LNCAP (cell line): Measurements from ENCODE around the gene HIPK1.

Experiments used
- CTCF ChIP-seq: fragments of 450-650 bp; IDR thresholded peaks from 2 replicates; pipeline ENCODE4 v1.5.1; 2017; ENCODE audit warnings: mild to moderate bottlenecking

Gene HIPK1

DNA sequence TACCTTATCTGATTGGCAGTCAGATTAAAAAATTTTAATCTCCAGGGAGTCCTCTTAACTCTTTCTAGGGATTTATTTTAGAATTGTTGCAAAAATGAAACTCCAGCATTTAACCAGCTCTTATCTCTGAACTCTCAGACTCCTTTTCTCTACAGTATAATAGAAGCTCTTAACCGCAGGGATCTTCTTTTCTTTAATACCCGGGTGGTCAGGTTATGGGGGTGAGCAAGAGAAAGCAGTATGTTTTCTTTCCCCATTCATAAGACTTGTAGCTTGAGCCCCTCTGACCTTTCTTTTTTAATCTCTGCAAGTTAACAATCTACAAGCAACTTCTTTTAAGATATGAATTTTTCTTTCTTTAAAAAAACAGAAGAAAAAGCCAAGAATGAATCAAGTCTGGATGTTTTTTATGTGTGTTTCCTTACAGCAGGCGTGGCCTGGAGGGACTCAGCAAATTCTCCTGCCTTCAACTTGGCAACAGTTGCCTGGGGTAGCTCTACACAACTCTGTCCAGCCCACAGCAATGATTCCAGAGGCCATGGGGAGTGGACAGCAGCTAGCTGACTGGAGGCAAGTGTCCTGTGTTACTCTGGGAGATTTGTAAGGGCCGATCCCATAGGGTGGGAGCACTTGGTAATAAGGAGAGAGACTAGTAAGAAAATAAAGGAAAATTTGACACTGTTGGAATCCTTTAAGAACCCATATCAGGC, 36.7 kb downstream of the HIPK1 start:
- no peak for TF ChIP-seq CTCF

DNA sequence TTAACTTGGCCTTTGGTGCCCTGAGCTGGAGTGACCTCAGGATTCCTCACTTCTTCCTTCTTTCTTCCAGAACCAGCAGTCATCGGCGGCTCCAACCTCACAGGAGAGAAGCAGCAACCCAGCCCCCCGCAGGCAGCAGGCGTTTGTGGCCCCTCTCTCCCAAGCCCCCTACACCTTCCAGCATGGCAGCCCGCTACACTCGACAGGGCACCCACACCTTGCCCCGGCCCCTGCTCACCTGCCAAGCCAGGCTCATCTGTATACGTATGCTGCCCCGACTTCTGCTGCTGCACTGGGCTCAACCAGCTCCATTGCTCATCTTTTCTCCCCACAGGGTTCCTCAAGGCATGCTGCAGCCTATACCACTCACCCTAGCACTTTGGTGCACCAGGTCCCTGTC, 43.8 kb downstream of the HIPK1 start:
- no peak for TF ChIP-seq CTCF

DNA sequence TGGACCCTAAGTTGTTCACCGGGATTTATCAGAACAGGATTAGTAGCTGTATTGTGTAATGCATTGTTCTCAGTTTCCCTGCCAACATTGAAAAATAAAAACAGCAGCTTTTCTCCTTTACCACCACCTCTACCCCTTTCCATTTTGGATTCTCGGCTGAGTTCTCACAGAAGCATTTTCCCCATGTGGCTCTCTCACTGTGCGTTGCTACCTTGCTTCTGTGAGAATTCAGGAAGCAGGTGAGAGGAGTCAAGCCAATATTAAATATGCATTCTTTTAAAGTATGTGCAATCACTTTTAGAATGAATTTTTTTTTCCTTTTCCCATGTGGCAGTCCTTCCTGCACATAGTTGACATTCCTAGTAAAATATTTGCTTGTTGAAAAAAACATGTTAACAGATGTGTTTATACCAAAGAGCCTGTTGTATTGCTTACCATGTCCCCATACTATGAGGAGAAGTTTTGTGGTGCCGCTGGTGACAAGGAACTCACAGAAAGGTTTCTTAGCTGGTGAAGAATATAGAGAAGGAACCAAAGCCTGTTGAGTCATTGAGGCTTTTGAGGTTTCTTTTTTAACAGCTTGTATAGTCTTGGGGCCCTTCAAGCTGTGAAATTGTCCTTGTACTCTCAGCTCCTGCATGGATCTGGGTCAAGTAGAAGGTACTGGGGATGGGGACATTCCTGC, 46.2 kb downstream of the HIPK1 start:
- no peak for TF ChIP-seq CTCF

DNA sequence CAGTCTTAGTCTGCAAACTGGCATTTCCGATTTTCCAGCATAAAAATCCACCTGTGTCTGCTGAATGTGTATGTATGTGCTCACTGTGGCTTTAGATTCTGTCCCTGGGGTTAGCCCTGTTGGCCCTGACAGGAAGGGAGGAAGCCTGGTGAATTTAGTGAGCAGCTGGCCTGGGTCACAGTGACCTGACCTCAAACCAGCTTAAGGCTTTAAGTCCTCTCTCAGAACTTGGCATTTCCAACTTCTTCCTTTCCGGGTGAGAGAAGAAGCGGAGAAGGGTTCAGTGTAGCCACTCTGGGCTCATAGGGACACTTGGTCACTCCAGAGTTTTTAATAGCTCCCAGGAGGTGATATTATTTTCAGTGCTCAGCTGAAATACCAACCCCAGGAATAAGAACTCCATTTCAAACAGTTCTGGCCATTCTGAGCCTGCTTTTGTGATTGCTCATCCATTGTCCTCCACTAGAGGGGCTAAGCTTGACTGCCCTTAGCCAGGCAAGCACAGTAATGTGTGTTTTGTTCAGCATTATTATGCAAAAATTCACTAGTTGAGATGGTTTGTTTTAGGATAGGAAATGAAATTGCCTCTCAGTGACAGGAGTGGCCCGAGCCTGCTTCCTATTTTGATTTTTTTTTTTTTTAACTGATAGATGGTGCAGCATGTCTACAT, 47.6 kb downstream of the HIPK1 start:
- peak; percentile 36 for TF ChIP-seq CTCF

DNA sequence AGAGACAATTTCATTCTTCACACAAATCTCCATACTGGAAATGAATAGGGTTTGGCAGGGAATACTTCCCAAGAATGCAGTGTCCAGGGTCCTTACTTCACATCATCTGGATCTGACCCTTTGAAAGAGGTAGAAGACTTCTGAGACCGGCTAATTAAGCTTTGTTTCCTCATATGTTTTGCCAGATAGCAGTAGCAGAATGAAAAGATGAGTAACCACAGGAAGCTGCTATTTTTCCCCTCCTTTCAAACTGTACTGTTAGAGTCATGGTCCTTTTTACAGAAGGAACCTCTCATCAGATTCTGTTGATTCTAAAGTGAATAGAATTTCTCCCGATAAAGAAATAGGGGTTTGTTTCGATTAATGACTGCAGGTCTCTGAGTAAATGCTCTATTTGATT, 48.8 kb downstream of the HIPK1 start:
- TF ChIP-seq CTCF: no peak

DNA sequence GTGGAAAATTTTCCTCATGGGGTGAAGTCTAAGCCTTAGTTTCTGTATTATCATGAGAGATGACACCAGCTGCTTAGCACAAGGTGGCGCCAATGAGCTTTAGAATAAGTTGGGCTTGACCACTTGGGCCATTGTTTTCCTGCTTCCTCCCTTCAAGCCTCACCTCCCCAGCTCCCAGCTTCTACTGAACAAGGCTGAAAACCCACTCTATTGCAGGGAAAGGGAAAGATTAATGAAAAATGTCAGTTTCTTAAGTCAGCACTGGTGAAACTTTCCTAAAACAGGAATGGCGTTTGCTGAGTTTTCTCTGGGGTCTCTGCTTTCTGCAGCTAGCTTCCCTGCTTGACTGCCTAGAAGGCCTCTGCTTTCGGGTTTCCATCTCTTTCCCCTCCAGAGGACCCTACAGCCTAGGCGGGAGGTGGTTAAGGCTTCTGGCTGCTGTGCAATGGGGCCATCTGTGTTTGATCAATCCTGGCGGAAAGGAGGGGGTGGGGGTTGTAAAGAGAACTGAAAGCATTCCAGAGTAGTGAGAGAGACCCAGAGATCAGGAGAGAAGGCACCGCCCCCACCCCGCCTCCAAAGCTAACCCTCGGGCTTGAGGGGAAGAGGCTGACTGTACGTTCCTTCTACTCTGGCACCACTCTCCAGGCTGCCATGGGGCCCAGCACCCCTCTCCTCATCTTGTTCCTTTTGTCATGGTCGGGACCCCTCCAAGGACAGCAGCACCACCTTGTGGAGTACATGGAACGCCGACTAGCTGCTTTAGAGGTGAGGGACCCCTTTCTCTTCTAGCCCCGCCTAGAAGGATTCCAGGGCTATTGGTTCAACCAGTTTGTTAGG, 50.0 kb downstream of the HIPK1 start, which contains the start of gene OLFML3:
Gene OLFML3 (plus strand): TSS at position 612 of the 840 bp plus-strand sequence. CDS start 43 bp downstream, at position 655.
- TF ChIP-seq CTCF: peak; percentile 77

GRCh38 chr1:113980110-113980509, 51.0 kb downstream of the HIPK1 start:
- TF ChIP-seq CTCF: no peak
